GM12878 (cell line): Measurements from ENCODE around the gene CST8. TPM values are rescaled to one million over a fixed set of nuclear protein-coding genes. Genes with fewer than 3 reads are reported as not detected.

Experiments used
- ATAC-seq: fragments of 200-7000 bp; cut with Tn5 transposase; 3 replicates; pipeline ENCODE4 v1.9.1; 2020; ENCODE audit warnings: mild to moderate bottlenecking, moderate library complexity
- BruUV-seq: library from RNA; stranded (reverse); fragments of 400-500 nt; replicated peaks from 2 replicates; lab custom pipeline; 2021; lab: Mats Ljungman, UMichigan
- CTCF ChIA-PET: fragments of 300-600 bp; sonication (Branson Sonifier 250); formaldehyde crosslinking; extraction: SDS; loops from one replicate; lab custom pipeline; 2021; ENCODE audit warnings: inconsistent platforms; lab: Yijun Ruan, JAX
- POLR2A ChIA-PET: fragments of 350-600 bp; formaldehyde crosslinking; extraction: SDS; loops from one replicate; lab custom pipeline; 2021; ENCODE audit warnings: inconsistent platforms; lab: Charles Lee
- RAD21 ChIA-PET: fragments of 300-600 bp; sonication (Branson Sonifier 250); formaldehyde crosslinking; loops from one replicate; lab custom pipeline; 2023; ENCODE audit warnings: antibody characterized with exemption; ENCODE audit not compliant: unreplicated experiment; lab: Charles Lee
- SMC1A ChIA-PET: fragments of 300-600 bp; sonication (Branson Sonifier 250); formaldehyde crosslinking; loops from one replicate; lab custom pipeline; 2023; ENCODE audit not compliant: unreplicated experiment, uncharacterized antibody; lab: Charles Lee
- DNase-seq: peaks from one replicate; pipeline ENCODE4 v3.0.0-alpha.2; 2011; ENCODE audit warnings: low read depth, low spot score
- FAIRE-seq: peaks from 3 replicates; lab custom pipeline; 2011; peaks lifted over from hg19 to GRCh38; lab: Jason Lieb, UNC
- H2AFZ ChIP-seq: 2 replicates; pipeline ENCODE4 v1.6.0; 2011; ENCODE audit warnings: low read depth, low read length, control low read depth; ENCODE audit not compliant: control insufficient read depth
- H3K27ac ChIP-seq: 2 replicates; pipeline ENCODE4 v1.5.1; 2011; ENCODE audit warnings: control low read depth; ENCODE audit not compliant: control insufficient read depth, insufficient read depth
- H3K27me3 ChIP-seq, 2 experiments: replicated peaks in 1 of 2; 2 replicates each; pipeline versions ENCODE4 v1.6.0 to v1.6.1; 2011; ENCODE audit warnings: low read length in 1 of 2; ENCODE audit not compliant: control insufficient read depth in 2 of 2, insufficient read depth in 2 of 2
- H3K36me3 ChIP-seq, 2 experiments: 2 replicates each; pipeline ENCODE4 v1.5.1; 2011; ENCODE audit warnings: low read length in 1 of 2; ENCODE audit not compliant: control insufficient read depth in 2 of 2, insufficient read depth in 2 of 2
- H3K4me1 ChIP-seq: 2 replicates; pipeline ENCODE4 v1.6.1; 2011; ENCODE audit warnings: mild to moderate bottlenecking, low read length, moderate library complexity, mixed read lengths; ENCODE audit not compliant: control insufficient read depth, insufficient read depth
- H3K4me2 ChIP-seq: 2 replicates; pipeline ENCODE4 v1.6.0; 2011; ENCODE audit warnings: control low read depth; ENCODE audit not compliant: control insufficient read depth, insufficient read depth
- H3K4me3 ChIP-seq: fragments of 200-600 bp; sonication (generic); 2 replicates; pipeline ENCODE4 v1.5.1; 2016
- H3K79me2 ChIP-seq: 2 replicates; pipeline ENCODE4 v1.6.0; 2011; ENCODE audit warnings: low read length; ENCODE audit not compliant: control insufficient read depth, insufficient read depth
- H3K9ac ChIP-seq: 2 replicates; pipeline ENCODE4 v1.8.0; 2011; ENCODE audit warnings: low read length, control low read depth, mixed read lengths; ENCODE audit not compliant: control insufficient read depth, insufficient read depth
- H3K9me3 ChIP-seq: replicated peaks from 3 replicates; pipeline ENCODE4 v1.5.1; 2011; ENCODE audit warnings: mild to moderate bottlenecking, low read length; ENCODE audit not compliant: control insufficient read depth, insufficient read depth
- H4K20me1 ChIP-seq: 2 replicates; pipeline ENCODE4 v1.6.0; 2011; ENCODE audit not compliant: control insufficient read depth, insufficient read depth
- BCL3 ChIP-seq: IDR thresholded peaks from 2 replicates; pipeline ENCODE4 v1.6.1; 2011; ENCODE audit warnings: borderline replicate concordance, low read depth, mild to moderate bottlenecking, moderate library complexity, low read length; ENCODE audit not compliant: insufficient read depth, poor library complexity, severe bottlenecking
- BCLAF1 ChIP-seq: fragments of 450-650 bp; IDR thresholded peaks from 2 replicates; pipeline ENCODE4 v1.6.1; 2017; ENCODE audit warnings: antibody characterized with exemption, mild to moderate bottlenecking, moderate library complexity
- BHLHE40 ChIP-seq, 2 experiments: fragments of 450-650 bp in 1 of 2; IDR thresholded peaks; 2 replicates each; pipeline ENCODE4 v1.6.1; 2011 to 2017; ENCODE audit warnings: low read depth in 2 of 2, borderline replicate concordance in 1 of 2, improper control_type of control experiment in 1 of 2, low read length in 1 of 2, mild to moderate bottlenecking in 1 of 2
- CREB1 ChIP-seq: IDR thresholded peaks from 2 replicates; pipeline ENCODE4 v1.6.1; 2012; ENCODE audit warnings: low read depth, mild to moderate bottlenecking, inconsistent platforms
- CTCF ChIP-seq, 3 experiments: IDR thresholded peaks in 2 of 3; conservative IDR thresholded peaks in 1 of 3; 2 replicates each; pipeline ENCODE4 v1.5.1; 2011; ENCODE audit warnings: low read depth in 3 of 3, low read length in 3 of 3, mild to moderate bottlenecking in 3 of 3, control low read depth in 2 of 3, moderate library complexity in 2 of 3, inconsistent platforms in 1 of 3, mixed read lengths in 1 of 3; ENCODE audit not compliant: control insufficient read depth in 2 of 3, insufficient read depth in 1 of 3; ENCODE audit errors: extremely low read depth in 1 of 3
- E2F4 ChIP-seq: IDR thresholded peaks from 2 replicates; pipeline ENCODE4 v1.6.1; 2012; ENCODE audit warnings: low read depth, low read length, improper control_type of control experiment
- FOXK2 ChIP-seq: fragments of 450-650 bp; IDR thresholded peaks from 2 replicates; pipeline ENCODE4 v1.6.1; 2017; ENCODE audit warnings: mild to moderate bottlenecking, moderate library complexity
- KDM1A ChIP-seq: fragments of 200-600 bp; sonication (generic); IDR thresholded peaks from 2 replicates; pipeline ENCODE4 v1.6.1; 2016; ENCODE audit warnings: borderline replicate concordance
- NFIC ChIP-seq: IDR thresholded peaks from 2 replicates; pipeline ENCODE4 v1.6.1; 2012; ENCODE audit warnings: low read depth, mild to moderate bottlenecking, inconsistent platforms, low read length, moderate library complexity
- RAD21 ChIP-seq: IDR thresholded peaks from 2 replicates; pipeline ENCODE4 v1.6.1; 2011; ENCODE audit warnings: mild to moderate bottlenecking, low read depth, low read length, moderate library complexity; ENCODE audit not compliant: insufficient read depth
- SMARCA5 ChIP-seq: fragments of 450-650 bp; IDR thresholded peaks from 2 replicates; pipeline ENCODE4 v1.6.1; 2017; ENCODE audit warnings: mild to moderate bottlenecking
- TCF3 ChIP-seq: IDR thresholded peaks from 2 replicates; pipeline ENCODE4 v1.6.1; 2012; ENCODE audit warnings: low read depth, mild to moderate bottlenecking, low read length, borderline replicate concordance; ENCODE audit not compliant: insufficient read depth
- YY1 ChIP-seq: IDR thresholded peaks from 2 replicates; pipeline ENCODE4 v1.6.1; 2011; ENCODE audit warnings: low read depth, mild to moderate bottlenecking, low read length
- ZBTB33 ChIP-seq: fragments of 450-650 bp; IDR thresholded peaks from 2 replicates; pipeline ENCODE4 v1.6.1; 2017; ENCODE audit warnings: mild to moderate bottlenecking
- WGBS: methylation state at CpG from one replicate; pipeline ENCODE4 v1.1.6; 2016; ENCODE audit warnings: low lambda C conversion rate; ENCODE audit not compliant: insufficient replicate concordance, insufficient coverage; ENCODE audit errors: missing lambda C conversion rate; 5-methylcytosine and 5-hydroxymethylcytosine counted together
- in situ Hi-C: fragments of 300-500 bp; cut with MboI; formaldehyde crosslinking; loops from 9 replicates; pipeline ENCODE4 v1.14.3; 2018; ENCODE audit warnings: mixed read lengths
- intact Hi-C: fragments of 100-400 bp; cut with micrococcal nuclease; formaldehyde crosslinking; loops from one replicate; pipeline ENCODE4 v1.14.2; 2022; ENCODE audit not compliant: unreplicated experiment
- polyA plus RNA-seq, 11 experiments: library from polyadenylated mRNA; depleted of rRNA in 4 of 11; unstranded in 6 of 11; stranded (reverse) in 5 of 11; fragments of >200 nt; fragmentation: Nextera tagmentation in 4 of 11; fragmentation: Illumina TruSeq in 1 of 11; extraction: Ambion mirVana in 4 of 11; extraction: Trizol in 1 of 11; gene quantifications; 1 replicate in 1 of 11; 2 replicates in 10 of 11; pipeline versions ENCODE4 v1.2.1 to v1.2.3, GENCODE V29; 2011 to 2016; ENCODE audit warnings: inconsistent platforms in 2 of 11, missing spikeins in 2 of 11, low read depth in 1 of 11
- total RNA-seq, 4 experiments: library from RNA; depleted of rRNA in 3 of 4; stranded (reverse); fragments of >200 nt in 3 of 4; fragmentation: Illumina TruSeq in 1 of 4; extraction: Trizol in 1 of 4; gene quantifications; 2 replicates each; pipeline versions ENCODE4 v1.2.1 to v1.2.3, GENCODE V29; 2013 to 2021

Gene CST8
- total and polyA plus RNA-seq, 10 of the 15 experiments (the other 5 are each of a cell fraction or from before 2014, with no cell fraction given): not detected

- intact Hi-C loops: no loop called here
- Histone ChIP-seq H3K9me3 (no peaks in the 10 kb centered on the region), H2AFZ (no peak overlapping the region), H3K79me2 (no peaks in the 10 kb centered on the region), H3K9ac (no peak overlapping the region), H3K4me3 (no peak overlapping the region), H4K20me1 (no peaks in the 10 kb centered on the region), H3K4me1 (peaks cover 3% of the 10 kb centered on the region; the same call in 1 of the 2 replicates), H3K27me3 (no peaks in the 10 kb centered on the region), H3K27ac (no peak overlapping the region), H3K4me2 (no peak overlapping the region), H3K36me3 (no peaks in the 10 kb centered on the region)
- FAIRE-seq (no peak), DNase-seq (peak; percentile 11), ATAC-seq (peak; percentile 84)
- no TSS peak for BruUV-seq
- 64% methylated on average over 8 of the region's 8 CpGs for WGBS
- SMC1A ChIA-PET: interaction anchor here (0.6 to 1.9 kb wide), 6 partner anchors 12 to 107 kb away, joined by 3 to 8 read pairs (median 3); partner anchors contain the start of gene NXT1
- POLR2A ChIA-PET: no interaction called here
- in situ Hi-C loops: no loop called here
- RAD21 ChIA-PET: interaction anchor here (0.7 to 3.1 kb wide), 6 partner anchors 9 to 755 kb away, joined by 3 to 23 read pairs (median 4); partner anchors contain the start of gene NXT1
- CTCF ChIA-PET: interaction anchor here (0.6 to 3.2 kb wide), 19 partner anchors 11 to 755 kb away, joined by 3 to 14 read pairs (median 5); partner anchors contain the start of genes NAPB and NXT1
- TF ChIP-seq KDM1A: no peak
- TF ChIP-seq YY1: peak; percentile 83
- no peak for TF ChIP-seq SMARCA5
- no peak for TF ChIP-seq BCLAF1
- TF ChIP-seq ZBTB33: no peak
- TF ChIP-seq CREB1: no peak
- TF ChIP-seq CTCF (IDR thresholded peaks at IDR 0.05 in 2 of 3, conservative IDR thresholded peaks at IDR 0.05 in 1 of 3; ENCODE audit: control insufficient read depth in 2 of 3, extremely low read depth in 1 of 3, insufficient read depth in 1 of 3, low read depth in 3 of 3, low read length in 3 of 3): peak; percentile 53 to 80 (median 61)
- TF ChIP-seq NFIC: no peak
- no peak for TF ChIP-seq TCF3
- no peak for TF ChIP-seq BCL3
- TF ChIP-seq RAD21: peak; percentile 75
- TF ChIP-seq E2F4: no peak
- TF ChIP-seq FOXK2: no peak
- 0 out of 4 replicates have a peak, but pooled peaks of 1 of the 2 experiments have one; percentile 10 for TF ChIP-seq BHLHE40 (IDR thresholded peaks at IDR 0.05; ENCODE audit: borderline replicate concordance in 1 of 2, low read depth in 2 of 2, low read length in 1 of 2)
Observed at GRCh38 chr20:23446505-23446904, 44.4 kb upstream of the CST8 start.
